M059J (cell line): Measurements from ENCODE around the gene BRIP1. TPM values are rescaled to one million over a fixed set of nuclear protein-coding genes. Genes with fewer than 3 reads are reported as not detected.

Experiments
- DNase-seq: peaks from one replicate; pipeline ENCODE4 v3.0.0-alpha.2; 2012; ENCODE audit warnings: low read depth
- total RNA-seq: library from RNA; depleted of rRNA; stranded (reverse); fragments of >200 nt; shearing (Covaris generic); gene quantifications from 2 replicates; pipeline ENCODE4 v1.2.3, GENCODE V29; 2014; rRNA removed

The BRIP1 gene
- total RNA-seq, 1 experiment from 2014 or later, result 20.8 TPM

- DNase-seq, result no peak
Measured at GRCh38 chr17:61631800-61632199, 231.5 kb downstream of the BRIP1 start.

Other genes with a start within 250 kb of the BRIP1 start
- gene INTS2, start 64.5 kb upstream of the BRIP1 start, total RNA-seq, result 9.4 and 11.7 TPM in 2 replicates
- 20.1 and 31.7 TPM in 2 replicates for gene MED13, start 201.8 kb upstream of the BRIP1 start, total RNA-seq